Measurements from ENCODE around the gene CNPPD1.

The CNPPD1 gene

GRCh38 chr2:219160186-219161017, 16.3 kb downstream of the CNPPD1 start, which contains the start of gene NHEJ1:
NHEJ1 (minus strand) TSS chr2:219160815; CDS start chr2:219158362, 2,453 bp downstream.
- peak within 1 kb of the TSS; percentile 82 for H3K4me3 ChIP-seq (ENCODE audit: low read depth, low read length)
- peaks cover 18% of the 10 kb centered on the region for H3K27me3 ChIP-seq (ENCODE audit: control insufficient read depth, insufficient read depth, low read length)
- no peaks in the 10 kb centered on the region for H3K4me1 ChIP-seq (ENCODE audit: control insufficient read depth, insufficient read depth, low read length)
- peak within 1 kb of the TSS; percentile 77 for H3K9ac ChIP-seq (ENCODE audit: low read depth, low read length)
- H3K9me3 ChIP-seq (ENCODE audit: control insufficient read depth, insufficient read depth, low read length): no peaks in the 10 kb centered on the region
- H3K36me3 ChIP-seq (ENCODE audit: control insufficient read depth, insufficient read depth, low read length): no peaks in the 10 kb centered on the region

DNA sequence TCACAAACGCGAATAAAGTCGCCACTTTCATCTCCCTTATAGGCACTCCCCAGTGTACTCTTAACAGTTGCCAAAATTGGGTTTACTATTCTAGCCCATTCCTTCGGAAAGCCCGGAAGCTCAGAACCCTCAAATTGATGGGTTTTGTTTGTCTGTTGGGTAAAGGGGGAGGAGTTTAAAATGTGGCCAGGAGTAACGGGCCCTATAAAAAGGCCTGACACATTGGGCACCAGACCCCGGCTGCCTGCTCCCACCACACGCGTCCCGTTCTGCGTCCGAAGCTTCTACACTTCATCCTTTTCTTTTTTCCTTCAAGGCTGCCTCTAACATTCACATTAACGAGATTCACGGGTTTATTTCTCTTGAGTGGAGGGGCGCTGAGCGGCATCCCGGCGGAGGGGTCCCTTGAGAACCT, 16.9 kb downstream of the CNPPD1 start:
- H3K9me3 ChIP-seq (ENCODE audit: control insufficient read depth, insufficient read depth, low read length): no peaks in the 10 kb centered on the region
- no peaks in the 10 kb centered on the region for H3K4me1 ChIP-seq (ENCODE audit: control insufficient read depth, insufficient read depth, low read length)
- H3K9ac ChIP-seq (ENCODE audit: low read depth, low read length): no peak overlapping the region
- peaks cover 18% of the 10 kb centered on the region for H3K27me3 ChIP-seq (ENCODE audit: control insufficient read depth, insufficient read depth, low read length)
- H3K4me3 ChIP-seq (ENCODE audit: low read depth, low read length): peak overlapping the region; percentile 82
- H3K36me3 ChIP-seq (ENCODE audit: control insufficient read depth, insufficient read depth, low read length): no peaks in the 10 kb centered on the region

DNA sequence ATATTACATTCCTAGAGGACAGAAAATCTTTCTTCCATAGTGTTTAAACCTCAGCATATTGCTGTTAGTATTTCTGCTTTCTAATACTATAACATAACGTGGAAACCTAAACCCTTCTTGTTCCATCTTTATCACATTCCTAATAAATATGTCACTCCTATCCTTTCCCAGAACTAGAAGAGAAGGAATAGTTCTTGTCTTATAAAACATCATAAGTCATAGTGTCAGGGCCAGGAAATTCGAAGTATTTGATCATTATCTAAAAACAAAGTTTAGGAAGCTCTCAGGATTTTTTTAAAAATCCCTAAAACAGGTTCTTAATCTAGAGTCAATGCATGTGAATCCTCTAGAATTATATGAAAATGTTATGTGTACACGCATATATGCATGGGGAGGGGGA, 18.1 kb downstream of the CNPPD1 start:
- H3K9me3 ChIP-seq (ENCODE audit: control insufficient read depth, insufficient read depth, low read length): no peaks in the 10 kb centered on the region

DNA sequence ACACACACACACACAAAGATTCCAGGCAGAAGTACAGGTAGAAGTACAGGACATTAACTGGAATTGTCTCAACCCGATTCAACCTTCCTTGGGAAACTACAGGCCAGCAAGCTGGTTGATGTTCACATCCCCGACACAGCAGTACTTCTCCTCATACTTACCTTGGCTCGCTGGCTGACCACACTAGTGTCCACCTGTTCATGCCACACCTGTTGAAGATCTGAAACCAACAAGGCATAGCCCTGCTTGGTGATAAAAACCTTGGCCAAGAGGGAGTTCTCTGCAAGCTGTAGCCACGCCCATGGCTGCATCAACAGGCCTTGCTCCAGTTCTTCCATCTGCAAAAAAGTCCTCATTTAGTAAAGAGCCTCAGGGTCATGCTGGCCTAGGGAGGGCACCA, 18.7 kb downstream of the CNPPD1 start:
- H3K9ac ChIP-seq (ENCODE audit: low read depth, low read length): no peak overlapping the region

More for the DNA sequence above, 18.1 kb downstream of the CNPPD1 start:
- Histone ChIP-seq H3K4me1 (ENCODE audit: control insufficient read depth, insufficient read depth, low read length) (no peaks in the 10 kb centered on the region), H3K36me3 (ENCODE audit: control insufficient read depth, insufficient read depth, low read length) (no peaks in the 10 kb centered on the region), H3K9ac (ENCODE audit: low read depth, low read length) (no peak overlapping the region), H3K4me3 (ENCODE audit: low read depth, low read length) (no peak overlapping the region), H3K27me3 (ENCODE audit: control insufficient read depth, insufficient read depth, low read length) (peaks cover 18% of the 10 kb centered on the region)

GRCh38 chr2:219157396-219157795, 19.3 kb downstream of the CNPPD1 start:
- Histone ChIP-seq H3K4me3 (ENCODE audit: low read depth, low read length) (no peak overlapping the region), H3K27me3 (ENCODE audit: control insufficient read depth, insufficient read depth, low read length) (peaks cover 14% of the 10 kb centered on the region), H3K9me3 (ENCODE audit: control insufficient read depth, insufficient read depth, low read length) (no peaks in the 10 kb centered on the region), H3K4me1 (ENCODE audit: control insufficient read depth, insufficient read depth, low read length) (no peaks in the 10 kb centered on the region), H3K9ac (ENCODE audit: low read depth, low read length) (no peak overlapping the region), H3K36me3 (ENCODE audit: control insufficient read depth, insufficient read depth, low read length) (no peaks in the 10 kb centered on the region)

More for the DNA sequence above, 18.7 kb downstream of the CNPPD1 start:
- no peaks in the 10 kb centered on the region for H3K9me3 ChIP-seq (ENCODE audit: control insufficient read depth, insufficient read depth, low read length)
- peaks cover 18% of the 10 kb centered on the region for H3K27me3 ChIP-seq (ENCODE audit: control insufficient read depth, insufficient read depth, low read length)
- no peaks in the 10 kb centered on the region for H3K36me3 ChIP-seq (ENCODE audit: control insufficient read depth, insufficient read depth, low read length)
- no peak overlapping the region for H3K4me3 ChIP-seq (ENCODE audit: low read depth, low read length)
- H3K4me1 ChIP-seq (ENCODE audit: control insufficient read depth, insufficient read depth, low read length): no peaks in the 10 kb centered on the region

DNA sequence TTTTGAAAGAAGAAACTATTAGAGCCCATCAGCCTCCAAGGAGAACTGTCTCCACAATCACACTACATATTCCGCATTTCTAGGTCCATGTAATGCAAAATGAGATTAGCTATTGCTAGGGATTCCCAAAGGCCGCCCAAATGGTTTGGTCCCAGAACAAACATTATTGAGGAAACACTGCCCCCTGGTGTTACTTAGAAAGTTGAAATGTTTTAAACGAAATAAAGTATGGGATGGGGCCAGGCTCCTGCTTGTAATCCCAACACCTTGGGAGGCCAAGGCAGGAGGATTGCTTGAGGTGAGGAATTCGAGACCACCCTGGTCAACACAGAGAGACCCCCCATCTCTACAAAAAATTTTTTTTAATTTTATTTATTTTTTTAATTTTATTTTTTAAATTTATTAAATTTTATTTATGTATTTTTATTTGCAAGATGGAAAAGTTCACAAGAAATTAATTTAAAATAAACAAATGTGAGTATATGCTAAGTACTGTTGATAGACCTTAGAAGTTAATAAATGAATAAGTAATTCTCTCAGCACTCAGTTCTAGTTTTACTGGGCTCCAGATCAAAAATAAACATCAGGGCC, 21.6 kb downstream of the CNPPD1 start:
- H3K9me3 ChIP-seq (ENCODE audit: control insufficient read depth, insufficient read depth, low read length): no peaks in the 10 kb centered on the region
- H3K4me1 ChIP-seq (ENCODE audit: control insufficient read depth, insufficient read depth, low read length): no peaks in the 10 kb centered on the region
- no peaks in the 10 kb centered on the region for H3K36me3 ChIP-seq (ENCODE audit: control insufficient read depth, insufficient read depth, low read length)
- H3K9ac ChIP-seq (ENCODE audit: low read depth, low read length): no peak overlapping the region
- no peak overlapping the region for H3K4me3 ChIP-seq (ENCODE audit: low read depth, low read length)
- no peaks in the 10 kb centered on the region for H3K27me3 ChIP-seq (ENCODE audit: control insufficient read depth, insufficient read depth, low read length)

DNA sequence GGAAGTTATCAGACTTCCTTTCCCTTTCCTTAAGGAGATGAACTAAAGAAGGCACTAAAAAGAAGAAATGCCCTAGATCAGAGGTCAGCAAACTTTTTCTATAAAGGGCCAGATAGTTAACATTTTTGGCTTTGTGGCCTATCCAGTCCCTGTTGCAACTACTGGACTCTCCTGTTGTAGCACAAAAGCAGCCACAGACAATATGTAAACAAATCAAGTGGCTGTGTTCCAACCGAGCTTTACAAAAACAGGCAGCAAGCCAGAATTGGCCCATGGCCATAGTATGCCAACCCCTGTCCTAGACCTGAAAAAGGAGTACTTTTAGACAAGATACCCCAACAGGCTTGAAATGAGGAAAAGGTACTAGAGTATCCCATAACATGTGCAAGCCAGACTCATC, 27.1 kb downstream of the CNPPD1 start:
- Histone ChIP-seq H3K4me3 (ENCODE audit: low read depth, low read length) (no peak overlapping the region), H3K27me3 (ENCODE audit: control insufficient read depth, insufficient read depth, low read length) (no peaks in the 10 kb centered on the region), H3K9ac (ENCODE audit: low read depth, low read length) (no peak overlapping the region), H3K36me3 (ENCODE audit: control insufficient read depth, insufficient read depth, low read length) (no peaks in the 10 kb centered on the region), H3K4me1 (ENCODE audit: control insufficient read depth, insufficient read depth, low read length) (no peaks in the 10 kb centered on the region), H3K9me3 (ENCODE audit: control insufficient read depth, insufficient read depth, low read length) (no peaks in the 10 kb centered on the region)

GRCh38 chr2:219142329-219142728, 34.4 kb downstream of the CNPPD1 start:
- Histone ChIP-seq H3K4me1 (ENCODE audit: control insufficient read depth, insufficient read depth, low read length) (no peaks in the 10 kb centered on the region), H3K27me3 (ENCODE audit: control insufficient read depth, insufficient read depth, low read length) (no peaks in the 10 kb centered on the region), H3K9ac (ENCODE audit: low read depth, low read length) (no peak overlapping the region), H3K4me3 (ENCODE audit: low read depth, low read length) (no peak overlapping the region), H3K9me3 (ENCODE audit: control insufficient read depth, insufficient read depth, low read length) (no peaks in the 10 kb centered on the region), H3K36me3 (ENCODE audit: control insufficient read depth, insufficient read depth, low read length) (no peaks in the 10 kb centered on the region)

- no peak overlapping the region for H3K9ac ChIP-seq (ENCODE audit: low read depth, low read length)
- H3K36me3 ChIP-seq (ENCODE audit: control insufficient read depth, insufficient read depth, low read length): no peaks in the 10 kb centered on the region
- no peaks in the 10 kb centered on the region for H3K27me3 ChIP-seq (ENCODE audit: control insufficient read depth, insufficient read depth, low read length)
Measured at GRCh38 chr2:219140722-219141121, 36.0 kb downstream of the CNPPD1 start.

DNA sequence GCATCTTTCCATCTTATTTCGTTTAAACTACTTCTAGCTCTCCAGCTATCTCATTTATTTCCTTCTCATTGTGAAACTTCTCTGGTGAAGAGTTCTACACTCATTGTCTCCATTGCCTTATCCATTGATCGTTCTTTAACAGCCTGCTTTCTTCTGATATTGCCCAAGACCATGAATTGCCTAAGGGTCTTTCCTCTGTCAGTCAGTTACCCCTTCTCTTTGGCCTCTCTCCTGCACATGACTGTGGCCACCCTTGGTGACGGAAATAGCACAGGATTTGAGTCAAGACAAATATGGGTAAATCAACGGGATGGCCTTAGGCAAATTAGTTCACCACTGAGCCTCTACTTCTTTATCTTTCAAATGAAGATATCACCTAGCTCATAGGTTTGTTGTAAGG, 42.7 kb downstream of the CNPPD1 start:
- Histone ChIP-seq H3K9ac (ENCODE audit: low read depth, low read length) (no peak overlapping the region), H3K36me3 (ENCODE audit: control insufficient read depth, insufficient read depth, low read length) (no peaks in the 10 kb centered on the region), H3K27me3 (ENCODE audit: control insufficient read depth, insufficient read depth, low read length) (no peaks in the 10 kb centered on the region), H3K4me3 (ENCODE audit: low read depth, low read length) (no peak overlapping the region), H3K4me1 (ENCODE audit: control insufficient read depth, insufficient read depth, low read length) (no peaks in the 10 kb centered on the region), H3K9me3 (ENCODE audit: control insufficient read depth, insufficient read depth, low read length) (no peaks in the 10 kb centered on the region)

More at GRCh38 chr2:219140722-219141121, 36.0 kb downstream of the CNPPD1 start:
- H3K9me3 ChIP-seq (ENCODE audit: control insufficient read depth, insufficient read depth, low read length): no peaks in the 10 kb centered on the region
- H3K4me1 ChIP-seq (ENCODE audit: control insufficient read depth, insufficient read depth, low read length): no peaks in the 10 kb centered on the region
- H3K4me3 ChIP-seq (ENCODE audit: low read depth, low read length): no peak overlapping the region

DNA sequence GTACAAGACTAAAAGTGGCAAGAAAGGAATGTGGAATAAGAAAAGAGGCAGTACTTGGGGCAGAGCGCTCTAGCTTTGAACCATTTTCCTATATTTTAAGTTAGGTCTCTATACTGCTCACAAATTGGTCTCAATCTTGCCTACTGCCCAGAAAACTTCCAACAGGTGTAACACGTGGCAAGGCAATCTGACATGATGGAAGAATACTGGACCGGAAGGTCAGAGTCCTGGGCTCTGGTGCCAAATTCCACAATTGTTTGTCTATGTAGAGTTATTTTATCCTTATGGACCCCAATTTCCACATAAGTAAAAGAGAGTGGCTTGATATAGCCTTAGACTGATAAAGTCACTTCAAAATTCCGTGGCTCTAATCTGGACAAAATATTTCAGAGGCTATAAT, 45.0 kb downstream of the CNPPD1 start:
- Histone ChIP-seq H3K27me3 (ENCODE audit: control insufficient read depth, insufficient read depth, low read length) (no peaks in the 10 kb centered on the region), H3K36me3 (ENCODE audit: control insufficient read depth, insufficient read depth, low read length) (no peaks in the 10 kb centered on the region), H3K9me3 (ENCODE audit: control insufficient read depth, insufficient read depth, low read length) (no peaks in the 10 kb centered on the region), H3K4me1 (ENCODE audit: control insufficient read depth, insufficient read depth, low read length) (no peaks in the 10 kb centered on the region), H3K4me3 (ENCODE audit: low read depth, low read length) (no peak overlapping the region), H3K9ac (ENCODE audit: low read depth, low read length) (no peak overlapping the region)

GRCh38 chr2:219131327-219131726, 45.4 kb downstream of the CNPPD1 start:
- Histone ChIP-seq H3K4me3 (ENCODE audit: low read depth, low read length) (no peak overlapping the region), H3K9me3 (ENCODE audit: control insufficient read depth, insufficient read depth, low read length) (no peaks in the 10 kb centered on the region), H3K27me3 (ENCODE audit: control insufficient read depth, insufficient read depth, low read length) (no peaks in the 10 kb centered on the region), H3K4me1 (ENCODE audit: control insufficient read depth, insufficient read depth, low read length) (no peaks in the 10 kb centered on the region), H3K9ac (ENCODE audit: low read depth, low read length) (no peak overlapping the region), H3K36me3 (ENCODE audit: control insufficient read depth, insufficient read depth, low read length) (no peaks in the 10 kb centered on the region)
